Measurements from ENCODE around the gene PRR9. TPM values are rescaled to one million over a fixed set of nuclear protein-coding genes. Genes with fewer than 3 reads are reported as not detected.
A peak's percentile ranks its signal among the peaks of the same experiment; 100 is the strongest.
"Not testable (repeated sequence)": the region's sequence is repeated elsewhere in the genome, so short reads cannot be mapped to it uniquely, and the experiment has no call there.

Gene PRR9
- polyA plus RNA-seq (ENCODE audit: insufficient read length), result not detected
- long read RNA-seq, donor 1, result 0 reads
- long read RNA-seq, donor 2, result 0 reads
- long read RNA-seq, donor 3, result 0 reads
- long read RNA-seq, donor 4, result 0 reads
- long read RNA-seq, donor 5, result 0 reads
- long read RNA-seq, donor 6, result 0 reads
- long read RNA-seq, donor 7, result 0 reads
- long read RNA-seq, donor 8, result 0 reads

- no peak for DNase-seq
Measured at GRCh38 chr1:153217212-153217611, at the start of gene PRR9. PRR9 (plus strand) TSS chr1:153217584; CDS start chr1:153218145, 561 bp downstream.

- no peak for DNase-seq
Measured at GRCh38 chr1:153168686-153169085, 48.7 kb upstream of the PRR9 start.

GRCh38 chr1:153174624-153175023, 42.8 kb upstream of the PRR9 start:
- DNase-seq, result no peak

- DNase-seq, result no peak
Measured at GRCh38 chr1:153178922-153179321, 38.5 kb upstream of the PRR9 start.

GRCh38 chr1:153180556-153180955, 36.8 kb upstream of the PRR9 start:
- DNase-seq, result no peak

GRCh38 chr1:153188301-153188700, 29.1 kb upstream of the PRR9 start:
- not testable (repeated sequence) for DNase-seq

- DNase-seq, result no peak
Measured at GRCh38 chr1:153190373-153190772, 27.0 kb upstream of the PRR9 start.

GRCh38 chr1:153192697-153193096, 24.7 kb upstream of the PRR9 start:
- peak; percentile 17 for DNase-seq

- no peak for DNase-seq
Measured at GRCh38 chr1:153194331-153195050, 22.9 kb upstream of the PRR9 start.

GRCh38 chr1:153195216-153195615, 22.2 kb upstream of the PRR9 start:
- DNase-seq, result no peak

- DNase-seq, result no peak
Measured at GRCh38 chr1:153202006-153202405, 15.4 kb upstream of the PRR9 start.

GRCh38 chr1:153203130-153203529, 14.3 kb upstream of the PRR9 start, which contains the start of gene LELP1:
LELP1 (plus strand) TSS chr1:153203430; CDS start chr1:153204708, 1,278 bp downstream.
- no peak for DNase-seq

GRCh38 chr1:153206631-153207030, 10.8 kb upstream of the PRR9 start:
- DNase-seq, result no peak

- no peak for DNase-seq
Measured at GRCh38 chr1:153210206-153210605, 7.2 kb upstream of the PRR9 start.

GRCh38 chr1:153212201-153212600, 5.2 kb upstream of the PRR9 start:
- no peak for DNase-seq

GRCh38 chr1:153213519-153213918, 3.9 kb upstream of the PRR9 start:
- no peak for DNase-seq

GRCh38 chr1:153217744-153218416, 496 bp downstream of the PRR9 start:
- no peak for DNase-seq

GRCh38 chr1:153220606-153221303, 3.4 kb downstream of the PRR9 start:
- no peak for DNase-seq

- peak; percentile 18 for DNase-seq
Measured at GRCh38 chr1:153223040-153223891, 5.9 kb downstream of the PRR9 start.

- DNase-seq, result no peak
Measured at GRCh38 chr1:153227810-153228209, 10.4 kb downstream of the PRR9 start.

GRCh38 chr1:153228491-153228890, 11.1 kb downstream of the PRR9 start:
- no peak for DNase-seq
